Skeletal muscle satellite cell (primary cell): ENCODE results near the gene EPN1.
A peak's percentile ranks its signal among the peaks of the same experiment; 100 is the strongest.

ENCODE experiments used
- H3K27me3 ChIP-seq: 2 replicates; pipeline ENCODE4 v1.7.0; 2013; ENCODE audit warnings: low read length; ENCODE audit not compliant: control insufficient read depth, insufficient read depth
- H3K36me3 ChIP-seq: 2 replicates; pipeline ENCODE4 v1.7.0; 2013; ENCODE audit warnings: mild to moderate bottlenecking, control low read depth, low read length; ENCODE audit not compliant: insufficient read depth
- H3K4me1 ChIP-seq: 2 replicates; pipeline ENCODE4 v1.7.0; 2013; ENCODE audit warnings: low read length; ENCODE audit not compliant: control insufficient read depth, insufficient read depth
- H3K4me2 ChIP-seq: 2 replicates; pipeline ENCODE4 v1.7.0; 2013; ENCODE audit warnings: mild to moderate bottlenecking, low read length
- H3K4me3 ChIP-seq: 2 replicates; pipeline ENCODE4 v1.7.0; 2013; ENCODE audit warnings: low read length
- H3K9ac ChIP-seq: 2 replicates; pipeline ENCODE4 v1.7.0; 2013; ENCODE audit warnings: mild to moderate bottlenecking, low read depth, low read length, moderate library complexity
- H3K9me3 ChIP-seq: replicated peaks from 2 replicates; pipeline ENCODE4 v1.7.0; 2013; ENCODE audit warnings: mild to moderate bottlenecking, control low read depth, low read length

The EPN1 gene

DNA sequence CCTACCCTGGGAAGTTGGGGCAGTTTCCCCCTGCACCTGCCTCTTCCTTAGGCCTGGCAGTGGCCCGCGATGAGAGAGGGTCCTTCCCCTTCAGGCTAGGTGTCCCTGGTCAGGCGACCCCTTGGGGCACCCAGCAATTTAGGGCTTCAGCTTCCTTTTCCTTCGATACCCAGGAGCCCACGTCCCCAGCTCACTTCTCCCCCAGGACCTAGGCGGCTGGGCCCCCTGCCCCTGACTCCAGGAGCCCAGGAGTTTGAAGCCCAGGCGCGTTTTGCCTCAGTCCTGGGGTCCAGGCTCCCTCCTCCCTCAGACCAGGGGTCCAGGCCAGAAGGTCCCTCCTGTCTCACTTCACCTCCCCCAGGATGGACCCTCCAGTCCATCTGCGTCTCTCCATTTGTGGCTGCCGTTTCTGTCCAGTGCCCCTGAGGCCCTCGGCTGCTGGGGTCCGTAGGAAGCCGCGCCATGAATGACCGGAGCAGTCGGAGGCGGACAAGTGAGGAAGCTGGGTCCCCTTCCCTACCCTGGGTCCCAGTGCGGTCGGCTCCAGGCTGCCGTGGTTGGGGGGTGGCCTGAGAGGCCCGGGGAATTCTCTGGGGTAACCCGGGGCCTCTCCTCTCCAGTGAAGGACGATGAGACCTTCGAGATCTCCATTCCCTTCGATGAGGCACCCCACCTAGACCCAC lies 26.3 kb upstream of the EPN1 start:
- Histone ChIP-seq H3K4me1 (peaks cover 32% of the 10 kb centered on the region), H3K9ac (peak overlapping the region; percentile 86), H3K4me2 (peak overlapping the region; percentile 99), H3K36me3 (peaks cover 21% of the 10 kb centered on the region), H3K9me3 (no peaks in the 10 kb centered on the region), H3K4me3 (peak overlapping the region; percentile 92), H3K27me3 (no peaks in the 10 kb centered on the region)

DNA sequence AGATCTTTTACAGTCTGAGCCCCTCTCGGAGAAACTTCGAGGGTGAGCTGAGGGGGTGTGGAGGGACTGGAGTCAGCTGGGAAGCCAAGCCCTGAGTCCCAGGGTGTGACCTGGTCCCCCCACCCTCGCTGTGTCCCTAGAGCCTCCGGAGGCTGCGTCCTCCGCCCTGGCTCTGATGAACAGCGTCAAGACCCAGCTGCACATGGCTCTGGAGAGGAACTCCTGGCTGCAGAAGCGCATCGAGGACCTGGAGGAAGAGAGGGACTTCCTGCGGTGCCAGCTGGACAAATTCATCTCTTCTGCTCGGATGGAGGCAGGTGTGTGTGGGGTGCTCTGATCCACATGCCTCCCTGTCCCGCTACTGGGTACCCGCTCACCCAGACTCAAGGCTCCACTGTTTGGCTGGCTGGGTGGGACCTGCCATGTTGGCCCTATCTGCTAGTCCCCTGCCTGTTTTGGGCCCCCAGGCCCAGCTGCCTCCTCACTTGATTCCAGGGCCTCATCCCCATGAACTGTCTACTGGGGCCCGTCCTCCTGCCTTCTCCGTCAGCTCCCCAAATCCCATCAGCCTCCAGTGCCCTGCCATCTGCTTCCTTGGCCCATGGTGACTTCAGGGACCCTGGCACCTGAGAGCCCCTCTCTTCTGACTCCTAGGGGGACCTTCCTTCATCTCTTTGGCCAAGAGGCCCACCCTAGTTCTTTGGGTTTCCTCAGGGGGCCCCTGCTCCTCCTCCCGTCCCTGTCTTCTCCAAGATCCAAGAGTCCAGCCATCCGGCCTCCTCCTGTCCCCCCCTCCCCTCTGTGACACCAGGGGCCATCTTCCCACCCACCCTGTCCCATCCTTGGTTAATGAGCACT lies 25.5 kb upstream of the EPN1 start:
- Histone ChIP-seq H3K4me3 (peak overlapping the region; percentile 92), H3K36me3 (peaks cover 21% of the 10 kb centered on the region), H3K27me3 (no peaks in the 10 kb centered on the region), H3K9me3 (no peaks in the 10 kb centered on the region), H3K9ac (peak overlapping the region; percentile 86), H3K4me1 (peaks cover 28% of the 10 kb centered on the region), H3K4me2 (peak overlapping the region; percentile 99)

DNA sequence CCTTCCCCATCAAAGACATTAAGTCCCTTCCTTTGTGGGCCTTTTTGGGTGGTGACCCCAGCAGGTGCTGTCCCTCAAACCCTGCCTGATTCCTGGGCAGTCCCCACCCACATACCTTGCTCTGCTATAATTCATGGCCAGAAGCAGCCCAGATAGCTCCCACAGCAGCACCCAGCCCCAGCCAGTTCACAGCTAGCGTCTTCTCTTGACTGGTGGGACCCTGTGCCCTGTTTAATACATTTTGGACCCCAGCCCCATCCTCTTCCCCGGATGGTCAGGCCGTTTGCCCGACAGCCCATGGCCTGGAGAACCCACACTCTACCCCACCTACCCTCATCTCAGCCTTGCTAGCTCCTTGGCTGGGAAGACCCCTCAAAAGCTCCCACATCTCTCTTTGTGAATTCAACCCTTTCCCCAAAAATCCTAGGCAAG lies 24.9 kb upstream of the EPN1 start:
- Histone ChIP-seq H3K4me1 (peaks cover 22% of the 10 kb centered on the region), H3K36me3 (peaks cover 14% of the 10 kb centered on the region), H3K27me3 (no peaks in the 10 kb centered on the region), H3K9ac (no peak overlapping the region), H3K4me2 (no peak overlapping the region), H3K4me3 (no peak overlapping the region), H3K9me3 (no peaks in the 10 kb centered on the region)

DNA sequence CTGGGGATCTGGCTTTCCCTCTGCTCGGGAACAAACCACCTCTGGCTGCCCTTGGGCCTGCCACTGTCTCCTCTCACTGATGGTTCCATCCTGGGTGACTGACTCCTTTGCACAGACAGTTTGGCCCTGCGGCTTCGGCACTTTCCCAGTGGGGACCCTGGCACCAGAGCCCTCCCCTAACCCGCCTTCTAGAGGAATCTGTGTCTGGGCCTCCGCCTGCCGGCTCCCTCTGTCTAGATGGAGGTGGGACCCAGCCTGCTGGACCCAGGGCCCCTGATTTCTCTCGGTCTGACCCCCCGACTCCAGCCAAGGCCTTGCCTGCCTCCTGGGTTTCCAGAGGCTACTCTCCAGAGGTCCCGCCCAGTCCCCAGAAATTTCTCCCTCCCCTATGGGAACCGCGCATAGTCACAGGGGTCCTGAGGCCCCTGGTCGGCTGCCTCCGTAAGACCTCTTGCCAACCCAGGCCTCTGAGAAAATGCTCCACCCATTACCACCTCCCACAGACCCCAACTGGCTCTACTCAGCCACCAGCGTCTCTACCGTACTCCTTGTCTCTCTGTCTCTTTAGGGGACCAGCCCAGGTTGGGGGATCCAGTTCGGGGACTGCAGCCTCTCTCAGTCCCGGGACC lies 24.3 kb upstream of the EPN1 start:
- H3K27me3 ChIP-seq: no peaks in the 10 kb centered on the region
- H3K9ac ChIP-seq: no peak overlapping the region
- no peak overlapping the region for H3K4me3 ChIP-seq

DNA sequence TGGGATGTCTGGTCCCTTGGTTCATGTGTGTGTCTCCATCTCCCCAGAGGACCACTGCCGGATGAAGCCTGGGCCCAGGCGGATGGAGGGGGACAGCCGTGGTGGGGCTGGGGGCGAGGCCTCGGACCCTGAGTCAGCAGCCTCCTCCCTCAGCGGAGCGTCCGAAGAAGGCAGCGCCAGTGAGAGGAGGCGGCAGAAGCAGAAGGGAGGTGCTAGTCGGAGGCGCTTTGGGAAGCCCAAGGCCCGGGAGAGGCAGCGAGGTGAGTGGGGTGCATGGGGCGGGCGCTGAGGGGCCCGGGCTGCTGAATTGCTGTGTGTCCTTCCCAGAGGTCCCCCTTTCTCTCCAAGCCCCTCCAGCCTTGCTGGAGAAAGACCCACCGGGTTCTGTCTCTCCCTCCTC lies 23.8 kb upstream of the EPN1 start:
- H3K9me3 ChIP-seq: no peaks in the 10 kb centered on the region
- no peak overlapping the region for H3K4me3 ChIP-seq
- H3K4me1 ChIP-seq: peaks cover 20% of the 10 kb centered on the region
- H3K4me2 ChIP-seq: no peak overlapping the region
- peaks cover 9% of the 10 kb centered on the region for H3K36me3 ChIP-seq
- H3K9ac ChIP-seq: no peak overlapping the region
- H3K27me3 ChIP-seq: no peaks in the 10 kb centered on the region

More for the DNA sequence above, 24.3 kb upstream of the EPN1 start:
- H3K4me2 ChIP-seq: no peak overlapping the region
- H3K9me3 ChIP-seq: no peaks in the 10 kb centered on the region
- peaks cover 18% of the 10 kb centered on the region for H3K4me1 ChIP-seq
- peaks cover 9% of the 10 kb centered on the region for H3K36me3 ChIP-seq

DNA sequence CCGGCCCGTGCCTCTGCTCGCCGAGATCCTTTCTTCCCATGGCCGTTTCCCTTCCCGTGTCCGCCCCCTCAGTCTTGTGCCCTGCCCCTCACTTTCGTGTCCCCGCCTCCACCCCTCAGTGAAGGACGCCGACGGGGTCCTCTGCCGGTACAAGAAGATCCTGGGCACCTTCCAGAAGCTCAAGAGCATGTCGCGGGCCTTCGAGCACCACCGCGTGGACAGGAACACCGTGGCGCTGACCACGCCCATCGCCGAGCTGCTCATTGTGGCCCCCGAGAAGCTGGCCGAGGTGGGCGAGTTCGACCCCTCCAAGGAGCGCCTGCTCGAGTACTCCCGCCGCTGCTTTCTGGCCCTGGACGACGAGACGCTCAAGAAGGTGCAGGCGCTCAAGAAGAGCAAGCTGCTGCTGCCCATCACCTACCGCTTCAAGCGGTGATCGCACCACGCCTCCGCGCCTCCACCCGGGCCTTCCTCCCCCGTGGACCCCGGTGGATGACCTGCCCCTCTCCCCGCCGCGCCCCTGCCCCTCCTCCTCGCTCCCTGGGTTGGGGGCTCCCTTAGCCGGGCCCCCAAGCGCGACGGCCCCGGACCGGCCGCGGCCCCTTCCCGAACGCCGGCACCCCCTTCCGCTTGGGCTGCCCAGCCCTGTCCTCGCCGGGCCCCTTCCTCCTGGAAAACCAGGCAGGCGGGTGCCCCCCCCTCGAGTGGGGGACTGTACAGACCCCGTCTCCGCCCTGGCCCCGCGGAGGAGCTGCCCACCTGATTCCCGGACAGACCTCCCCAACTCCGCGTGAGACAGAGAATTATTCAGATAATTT lies 22.5 kb upstream of the EPN1 start:
- Histone ChIP-seq H3K9ac (no peak overlapping the region), H3K4me1 (peaks cover 26% of the 10 kb centered on the region), H3K36me3 (peaks cover 9% of the 10 kb centered on the region), H3K27me3 (no peaks in the 10 kb centered on the region), H3K9me3 (no peaks in the 10 kb centered on the region), H3K4me2 (no peak overlapping the region), H3K4me3 (no peak overlapping the region)

DNA sequence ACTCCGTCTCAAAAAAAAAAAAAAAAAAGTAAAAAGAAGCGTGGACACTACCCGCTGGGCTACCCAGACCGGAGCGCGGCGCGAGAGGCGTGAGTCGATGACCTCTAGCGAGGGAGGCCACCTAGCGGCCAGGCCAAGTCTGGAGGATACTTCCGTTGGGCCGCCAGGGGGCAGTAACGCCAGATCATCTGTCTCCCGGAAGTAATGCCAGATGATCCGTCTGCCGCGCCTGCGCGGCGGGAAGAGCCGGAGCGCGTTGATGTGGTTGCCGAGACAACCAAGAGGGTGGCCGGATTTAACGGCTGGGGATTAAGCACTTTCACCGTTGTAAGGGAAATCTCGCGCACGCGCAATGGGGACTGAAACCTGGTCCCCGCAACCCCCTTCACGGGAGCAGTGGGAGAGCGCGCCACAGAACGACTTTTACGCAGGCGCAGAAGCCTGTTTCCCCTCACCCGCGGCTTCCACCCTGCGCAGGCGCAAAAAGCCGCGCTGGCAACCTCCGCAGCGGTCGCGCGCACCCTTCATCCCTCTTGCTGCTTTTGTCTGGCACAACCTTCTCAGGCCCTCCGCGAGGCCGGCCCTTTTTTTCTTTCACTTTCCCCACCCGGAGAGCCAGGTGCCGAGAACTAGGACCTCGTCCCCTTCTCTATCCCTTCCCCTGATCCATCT lies 21.2 kb upstream of the EPN1 start:
- H3K27me3 ChIP-seq: no peaks in the 10 kb centered on the region
- peak overlapping the region; percentile 98 for H3K4me2 ChIP-seq
- no peaks in the 10 kb centered on the region for H3K9me3 ChIP-seq
- peak overlapping the region; percentile 99 for H3K9ac ChIP-seq
- H3K4me3 ChIP-seq: peak overlapping the region; percentile 93
- H3K4me1 ChIP-seq: peaks cover 32% of the 10 kb centered on the region
- H3K36me3 ChIP-seq: peaks cover 12% of the 10 kb centered on the region

DNA sequence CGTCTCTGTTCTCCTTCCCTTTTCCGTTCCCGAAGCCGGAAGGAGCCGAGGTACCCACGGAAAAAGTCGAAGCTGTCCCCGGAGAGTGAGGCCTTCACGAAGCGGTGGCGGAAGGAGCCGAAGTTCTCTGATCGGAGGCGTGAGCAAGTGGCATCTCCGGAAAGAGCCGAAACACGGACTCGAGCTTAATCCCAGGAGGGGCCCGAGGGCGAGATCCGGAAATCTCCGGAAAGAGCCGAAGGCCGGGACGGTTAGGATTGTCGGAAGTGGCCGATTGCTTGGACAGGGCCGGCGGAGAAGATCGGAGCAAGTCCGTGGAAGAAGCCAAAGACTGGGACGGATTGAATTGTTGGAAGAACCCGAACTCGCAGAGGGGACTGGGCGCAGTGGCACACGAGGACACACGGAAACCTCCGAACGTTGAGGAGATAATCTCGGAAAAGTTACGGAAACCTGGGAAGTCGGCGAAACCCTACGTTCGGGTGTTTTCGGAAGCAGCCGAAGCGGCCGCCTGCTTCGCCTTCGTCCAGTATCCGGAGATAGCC lies 20.6 kb upstream of the EPN1 start:
- H3K4me1 ChIP-seq: peaks cover 29% of the 10 kb centered on the region
- peak overlapping the region; percentile 93 for H3K4me3 ChIP-seq
- no peaks in the 10 kb centered on the region for H3K9me3 ChIP-seq

DNA sequence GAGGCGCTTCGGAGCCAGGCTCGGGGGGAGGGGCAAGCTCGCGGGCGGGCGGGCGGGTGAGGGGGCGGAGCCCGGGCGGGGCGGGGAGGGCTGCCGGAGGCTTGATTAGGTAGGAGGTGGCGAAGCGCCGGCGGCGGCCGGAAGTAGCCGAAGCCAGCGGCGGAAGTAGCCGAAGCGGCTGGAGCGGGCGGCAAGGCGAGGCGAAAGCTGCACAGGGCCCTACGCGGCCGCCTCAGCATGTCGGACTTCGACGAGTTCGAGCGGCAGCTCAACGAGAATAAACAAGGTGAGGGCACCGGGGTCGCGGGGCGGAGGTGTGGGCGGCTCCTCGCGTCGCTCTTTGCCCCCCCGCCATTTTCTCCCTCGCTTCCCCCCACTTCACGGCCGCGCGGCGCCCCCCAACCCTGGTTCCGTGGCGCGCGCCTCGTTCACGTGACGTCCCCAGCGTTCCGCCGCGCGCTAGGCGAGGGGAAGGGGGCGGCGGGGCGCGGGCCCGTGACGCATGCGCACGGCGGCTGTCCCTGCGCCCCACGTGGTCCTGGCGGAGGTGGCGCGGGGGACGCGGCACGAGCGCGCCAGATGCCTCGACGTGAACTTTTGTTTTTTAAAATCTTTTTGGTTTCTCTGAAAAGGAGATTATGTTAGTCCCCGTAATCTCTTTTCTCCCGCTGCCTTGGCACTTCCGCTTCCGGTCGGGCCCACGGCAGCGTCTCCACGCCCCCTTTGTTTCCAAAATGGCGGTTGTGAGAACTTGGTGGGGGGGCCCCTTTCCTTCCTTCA lies 20.0 kb upstream of the EPN1 start, which contains the start of gene U2AF2:
TSS of gene U2AF2 (plus strand) at position 168 of the 780 bp plus-strand sequence. CDS start at position 238, 70 bp downstream.
- Histone ChIP-seq H3K9ac (peak within 1 kb of the TSS; percentile 99), H3K9me3 (no peaks in the 10 kb centered on the region), H3K4me3 (peak within 1 kb of the TSS; percentile 93), H3K36me3 (peaks cover 20% of the 10 kb centered on the region), H3K4me2 (peak within 1 kb of the TSS; percentile 98), H3K27me3 (no peaks in the 10 kb centered on the region), H3K4me1 (peaks cover 28% of the 10 kb centered on the region)

More for the DNA sequence above, 20.6 kb upstream of the EPN1 start:
- peak overlapping the region; percentile 98 for H3K4me2 ChIP-seq
- H3K36me3 ChIP-seq: peaks cover 16% of the 10 kb centered on the region
- H3K9ac ChIP-seq: peak overlapping the region; percentile 99
- no peaks in the 10 kb centered on the region for H3K27me3 ChIP-seq

DNA sequence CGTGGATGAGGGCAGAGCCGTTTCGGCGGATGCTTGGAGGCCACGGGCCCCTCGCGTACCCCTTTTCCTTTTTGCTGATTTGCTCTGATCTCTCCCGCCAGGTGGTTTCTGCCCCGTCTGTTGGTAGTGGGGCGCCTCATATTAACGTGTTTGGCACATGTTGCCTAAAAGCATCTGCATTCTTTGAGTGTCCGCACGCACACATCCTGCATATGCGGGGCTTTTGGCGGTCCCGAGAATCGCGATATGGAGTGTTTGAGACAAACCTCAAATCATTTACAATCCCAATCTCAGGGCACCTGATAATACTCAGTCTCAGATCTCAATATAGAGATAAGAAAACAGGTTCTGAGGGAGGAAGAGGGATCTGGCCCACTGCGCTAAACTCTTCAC lies 19.4 kb upstream of the EPN1 start:
- H3K9ac ChIP-seq: peak overlapping the region; percentile 99
- H3K9me3 ChIP-seq: no peaks in the 10 kb centered on the region
- peaks cover 28% of the 10 kb centered on the region for H3K4me1 ChIP-seq
- peak overlapping the region; percentile 93 for H3K4me3 ChIP-seq
- H3K27me3 ChIP-seq: no peaks in the 10 kb centered on the region
- peak overlapping the region; percentile 90 for H3K4me2 ChIP-seq
- peaks cover 24% of the 10 kb centered on the region for H3K36me3 ChIP-seq
